ENCODE measurements around the gene ARHGEF4.
"Not testable (repeated sequence)": the region's sequence is repeated elsewhere in the genome, so short reads cannot be mapped to it uniquely, and the experiment has no call there.

The ARHGEF4 gene

GRCh38 chr2:130882111-130882690, 45.5 kb downstream of the ARHGEF4 start:
- DNase-seq = no peak

- DNase-seq = no peak
Observed at GRCh38 chr2:130882991-130883390, 46.3 kb downstream of the ARHGEF4 start.

DNA sequence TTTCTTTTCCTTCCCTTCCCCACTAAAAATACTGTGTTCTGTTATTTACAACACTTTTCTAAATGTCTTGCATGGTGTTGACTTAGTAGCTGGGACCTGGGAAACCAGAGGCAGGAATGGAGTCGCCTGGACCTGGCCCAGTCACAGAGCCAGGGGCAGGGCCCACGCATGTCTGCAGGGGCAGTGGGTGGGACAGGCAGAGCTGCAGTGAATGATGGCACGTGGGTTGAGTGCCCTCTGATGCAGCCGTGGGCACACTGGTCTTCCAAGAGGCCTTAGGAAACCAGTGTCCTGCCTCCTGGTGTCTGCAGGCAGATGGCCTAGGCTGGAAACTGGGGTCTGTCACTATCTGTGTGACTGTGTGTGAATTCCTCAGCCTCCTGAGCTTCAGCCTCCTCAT, 46.8 kb downstream of the ARHGEF4 start:
- DNase-seq = no peak

GRCh38 chr2:130884013-130884412, 47.3 kb downstream of the ARHGEF4 start:
- DNase-seq = no peak

GRCh38 chr2:130884503-130884902, 47.8 kb downstream of the ARHGEF4 start:
- no peak for DNase-seq

DNA sequence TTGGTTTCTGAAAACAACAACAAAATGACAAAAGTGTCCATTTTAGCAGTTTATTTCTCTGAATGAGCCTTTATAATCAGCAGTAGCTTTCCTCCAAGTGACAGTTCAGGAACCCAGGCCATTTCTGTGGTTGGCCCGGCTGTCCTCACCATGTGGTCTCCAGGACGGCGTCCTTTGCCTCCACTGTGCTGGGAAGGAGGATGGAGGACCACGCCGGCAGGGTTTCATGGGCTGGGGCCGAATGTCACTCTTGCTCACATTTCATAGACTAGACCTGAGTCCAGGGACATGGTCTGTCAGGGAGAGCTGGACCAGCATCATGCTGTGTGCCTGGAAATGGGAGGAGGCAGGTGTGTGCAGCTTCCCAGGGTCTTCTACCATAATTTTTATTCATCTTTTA, 50.9 kb downstream of the ARHGEF4 start:
- DNase-seq = no peak

- no peak for DNase-seq
Observed at GRCh38 chr2:130890941-130891669, 54.4 kb downstream of the ARHGEF4 start.

DNA sequence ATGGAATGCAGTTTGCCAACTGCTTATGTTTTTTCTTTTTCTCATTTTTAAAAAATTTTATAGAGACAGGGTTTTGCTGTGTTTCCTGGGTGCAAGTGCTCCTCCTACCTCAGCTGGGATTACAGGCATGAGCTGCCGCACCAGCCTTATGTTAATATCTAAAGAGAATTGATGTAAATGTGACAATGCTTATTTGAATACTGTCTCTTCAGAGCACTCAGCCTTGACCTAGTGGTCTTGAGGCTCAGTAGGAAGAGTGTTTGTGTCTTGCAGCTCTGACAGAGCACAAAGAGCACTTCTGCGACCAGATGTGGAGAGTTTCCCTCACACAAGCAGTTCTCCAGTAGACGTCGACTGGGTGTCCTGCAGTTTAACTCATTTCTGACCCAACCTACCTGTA, 55.3 kb downstream of the ARHGEF4 start:
- DNase-seq = no peak

DNA sequence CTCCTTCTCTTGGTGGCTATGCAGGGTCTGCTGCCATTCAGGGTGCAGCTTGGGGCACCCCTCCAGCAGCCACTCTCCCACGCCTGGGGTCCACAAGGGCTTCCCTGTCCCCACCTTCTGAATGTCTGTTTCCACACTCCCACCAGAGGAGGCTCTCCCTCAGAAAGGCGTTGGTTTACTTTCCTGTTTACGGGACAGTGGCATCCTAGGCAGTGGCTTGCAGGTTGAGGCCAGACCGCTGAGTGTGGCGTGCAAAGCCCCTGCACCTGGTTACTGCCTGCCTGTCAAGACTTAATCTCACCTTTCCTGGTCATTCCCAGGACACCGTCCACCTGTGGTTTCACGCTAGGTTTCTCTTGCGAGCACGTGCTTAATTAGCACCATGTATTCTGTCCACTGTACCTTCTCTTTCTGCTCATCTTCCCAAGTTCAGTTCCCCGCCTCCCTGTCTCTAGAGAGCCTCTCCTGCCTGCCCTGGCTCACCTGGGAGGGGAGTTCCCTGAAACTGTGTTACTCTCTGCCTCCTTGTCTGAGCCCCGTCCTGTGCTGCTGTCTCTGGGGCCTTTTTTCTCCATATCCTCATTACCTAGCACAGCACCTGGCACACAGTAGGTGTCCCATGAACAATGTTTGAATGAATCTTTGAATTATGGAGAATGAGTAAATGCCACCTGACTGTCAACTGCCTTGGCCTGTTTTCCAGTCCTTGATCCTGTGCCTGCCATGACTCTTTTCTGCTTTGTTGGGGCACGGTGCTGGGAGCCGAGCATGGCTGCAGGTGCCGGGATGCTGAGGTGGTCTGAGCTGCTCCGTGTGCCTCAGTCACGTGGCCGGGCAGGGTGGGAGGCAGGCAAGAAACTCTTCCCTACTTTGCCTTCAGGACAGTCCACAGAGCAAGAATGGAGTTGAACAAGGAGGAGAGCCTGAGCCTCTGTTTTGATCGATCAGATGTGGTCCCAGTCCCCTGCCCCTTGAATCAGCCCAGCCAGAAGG, 56.4 kb downstream of the ARHGEF4 start:
- no peak for DNase-seq

- DNase-seq = no peak
Observed at GRCh38 chr2:130894326-130894942, 57.7 kb downstream of the ARHGEF4 start.

GRCh38 chr2:130896813-130897212, 60.1 kb downstream of the ARHGEF4 start:
- no peak for DNase-seq

- DNase-seq = no peak
Observed at GRCh38 chr2:130898553-130898952, 61.8 kb downstream of the ARHGEF4 start.

- DNase-seq = no peak
Observed at GRCh38 chr2:130899306-130899705, 62.6 kb downstream of the ARHGEF4 start.

DNA sequence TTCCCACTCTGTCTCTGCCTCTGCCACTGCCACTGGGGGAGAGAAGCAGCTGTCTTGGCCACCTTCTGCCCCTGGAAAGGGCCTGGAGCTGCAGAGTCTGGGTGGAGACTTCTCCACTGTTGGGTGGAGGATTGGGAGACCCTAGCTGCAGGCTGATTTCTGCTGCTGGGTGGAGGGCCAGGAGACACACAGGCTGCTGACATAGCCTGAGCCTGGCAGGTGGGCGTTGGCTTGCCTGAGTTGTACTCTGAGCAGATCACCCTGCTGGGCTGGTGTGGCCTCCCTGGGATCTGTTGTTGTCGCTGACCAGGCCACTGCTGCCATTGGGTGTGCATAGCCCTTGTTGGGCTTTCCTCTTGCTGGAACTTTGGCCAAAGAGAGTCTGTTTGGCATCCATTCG, 64.3 kb downstream of the ARHGEF4 start:
- no peak for DNase-seq

DNA sequence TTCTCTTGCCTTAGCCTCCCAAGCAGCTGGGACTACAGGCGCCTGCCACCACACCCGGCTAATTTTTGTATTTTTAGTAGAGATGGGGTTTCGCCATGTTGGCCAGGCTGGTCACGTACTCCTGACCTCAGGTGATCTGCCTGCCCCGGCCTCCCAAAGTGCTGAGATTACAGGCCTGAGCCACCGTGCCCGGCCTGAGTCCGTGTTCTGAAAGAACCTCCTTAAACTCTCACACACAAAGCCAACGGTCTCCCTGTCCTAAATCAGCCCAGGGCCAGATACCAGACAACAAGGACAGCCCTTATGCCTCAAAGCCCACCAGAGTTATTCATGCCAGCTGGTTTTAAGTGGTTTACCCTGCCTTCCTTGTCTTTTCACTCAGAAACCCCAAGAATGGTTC, 64.9 kb downstream of the ARHGEF4 start:
- not testable (repeated sequence) for DNase-seq

GRCh38 chr2:130908832-130909231, 72.1 kb downstream of the ARHGEF4 start:
- DNase-seq = no peak

DNA sequence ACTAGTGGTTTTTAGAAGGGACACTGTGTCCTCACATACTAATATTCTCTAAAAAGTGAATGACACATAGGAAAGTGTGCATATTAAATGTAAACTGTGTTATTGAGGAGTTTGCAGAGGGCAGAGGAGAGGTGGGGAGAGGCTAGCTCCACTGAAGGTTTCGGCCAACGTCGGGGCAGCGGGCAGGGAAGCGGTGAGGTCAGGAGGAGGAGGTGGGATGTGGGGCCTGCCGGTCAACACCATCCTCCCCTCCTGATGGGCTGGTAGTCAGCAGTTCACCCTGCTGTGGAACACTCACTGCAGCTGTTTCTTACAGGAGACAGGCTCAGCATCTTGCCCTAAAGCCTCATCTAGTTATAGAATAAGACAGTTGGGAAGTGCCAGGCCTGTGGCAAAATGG, 74.2 kb downstream of the ARHGEF4 start:
- DNase-seq = no peak

DNA sequence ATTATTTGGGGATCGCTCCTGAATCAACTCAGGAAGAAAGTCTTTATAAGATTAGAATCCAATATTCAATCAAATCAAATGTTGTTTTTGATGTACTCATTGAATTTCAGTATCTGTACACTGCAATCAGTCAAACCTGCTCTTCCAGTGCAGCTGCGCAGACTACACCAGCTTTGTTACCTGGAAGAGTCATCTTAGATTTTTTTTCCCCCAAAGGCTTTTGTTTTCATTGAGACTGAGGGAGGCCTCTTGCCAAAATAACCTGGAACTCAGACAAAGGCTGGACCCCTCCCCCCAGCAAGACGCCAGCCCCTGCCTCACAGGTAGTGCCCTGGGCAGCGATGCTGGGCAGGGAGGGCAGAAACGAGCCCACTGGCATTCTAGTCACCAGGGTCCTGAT, 74.8 kb downstream of the ARHGEF4 start:
- DNase-seq = no peak

DNA sequence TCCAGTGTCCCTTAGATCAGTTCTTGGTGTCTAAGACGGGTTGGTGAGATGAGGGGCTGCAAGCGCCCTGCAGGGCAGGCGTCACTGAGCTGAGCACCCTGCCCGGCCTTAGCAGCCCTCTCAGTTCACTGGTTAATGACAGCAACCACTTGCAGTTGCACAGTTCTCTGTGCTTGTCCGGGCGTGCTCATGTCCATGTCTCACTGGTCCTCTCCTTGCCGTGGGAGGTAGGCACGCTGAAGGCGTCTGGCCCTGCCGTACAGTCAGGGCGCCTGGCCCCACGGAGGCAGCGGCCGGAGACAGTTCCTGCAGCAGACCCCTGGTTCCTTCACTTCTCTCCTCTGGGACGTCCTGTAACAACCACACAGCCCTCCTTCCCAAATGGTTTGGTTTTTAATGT, 75.3 kb downstream of the ARHGEF4 start:
- DNase-seq = no peak

- no peak for DNase-seq
Observed at GRCh38 chr2:130912471-130912870, 75.8 kb downstream of the ARHGEF4 start.

DNA sequence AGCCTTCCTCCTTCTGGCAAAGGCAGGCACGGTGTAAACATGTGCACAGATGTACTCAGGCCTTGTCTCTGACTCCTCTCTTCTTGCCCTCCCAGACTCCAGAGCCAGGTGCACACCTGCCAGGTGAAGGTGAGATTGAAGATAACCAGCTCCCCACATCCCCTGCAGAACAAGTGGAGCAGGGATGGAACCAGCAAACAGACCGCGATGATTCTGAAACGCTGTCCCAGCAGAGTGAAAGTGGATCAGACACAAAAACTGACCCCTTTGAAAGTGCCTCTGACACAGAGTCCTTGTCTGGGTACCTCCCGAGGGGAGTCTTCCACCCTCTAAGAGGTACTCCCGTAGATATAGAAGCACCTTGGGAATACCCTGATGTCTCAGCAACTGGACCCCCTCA, 77.2 kb downstream of the ARHGEF4 start:
- DNase-seq = no peak

GRCh38 chr2:130915149-130915548, 78.4 kb downstream of the ARHGEF4 start:
- no peak for DNase-seq

All from amygdala (tissue), 56 donors.